H4 (cell line): ENCODE data around the gene INF2. TPM values are rescaled to one million over a fixed set of nuclear protein-coding genes. Genes with fewer than 3 reads are reported as not detected.
A peak's percentile ranks its signal among the peaks of the same experiment; 100 is the strongest.

ENCODE experiments used
- DNase-seq: peaks from one replicate; pipeline ENCODE4 v3.0.0-alpha.2; 2015; ENCODE audit warnings: low spot score
- total RNA-seq: library from RNA; depleted of rRNA; stranded (reverse); fragments of >200 nt; shearing (Covaris generic); gene quantifications from 2 replicates; pipeline ENCODE4 v1.2.3, GENCODE V29; 2014

Gene INF2
- total RNA-seq, 1 experiment from 2014 or later = 13.0 TPM

DNA sequence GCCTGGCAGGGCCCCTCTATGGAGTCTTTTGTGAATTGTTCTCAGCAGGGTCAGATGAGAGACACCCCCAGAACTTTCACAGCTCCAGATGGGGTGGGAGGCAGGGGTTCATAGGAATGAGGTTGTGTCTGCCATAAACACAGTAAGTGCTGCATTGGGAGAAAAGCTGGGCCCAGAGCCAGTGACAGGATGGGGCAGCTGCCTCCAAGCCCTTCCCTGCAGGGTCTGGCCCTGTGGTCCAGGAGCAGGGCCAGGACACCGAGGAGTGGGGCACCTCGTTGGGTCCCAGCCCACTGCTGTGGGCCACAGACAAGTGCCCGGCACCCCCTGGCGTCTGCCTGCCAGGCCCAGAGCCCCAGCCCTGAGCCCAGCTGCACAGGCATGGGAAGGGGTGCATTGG lies 13.3 kb downstream of the INF2 start:
- DNase-seq = no peak

DNA sequence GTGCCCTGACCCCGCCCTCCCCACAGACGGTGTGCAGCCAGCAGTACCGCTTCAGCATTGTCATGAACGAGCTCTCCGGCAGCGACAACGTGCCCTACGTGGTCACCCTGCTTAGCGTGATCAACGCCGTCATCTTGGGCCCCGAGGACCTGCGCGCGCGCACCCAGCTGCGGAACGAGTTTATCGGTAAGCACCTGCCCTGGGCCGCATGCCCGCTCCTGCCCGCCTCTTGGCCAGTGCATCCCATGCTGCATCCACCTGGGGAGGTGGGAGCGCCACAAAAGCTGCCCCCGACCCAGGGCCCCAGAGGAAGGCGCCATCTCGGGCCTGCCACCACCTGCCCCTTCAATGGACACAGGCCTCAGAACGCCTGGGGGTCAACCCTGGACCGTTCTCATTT lies 13.9 kb downstream of the INF2 start:
- no peak for DNase-seq

DNA sequence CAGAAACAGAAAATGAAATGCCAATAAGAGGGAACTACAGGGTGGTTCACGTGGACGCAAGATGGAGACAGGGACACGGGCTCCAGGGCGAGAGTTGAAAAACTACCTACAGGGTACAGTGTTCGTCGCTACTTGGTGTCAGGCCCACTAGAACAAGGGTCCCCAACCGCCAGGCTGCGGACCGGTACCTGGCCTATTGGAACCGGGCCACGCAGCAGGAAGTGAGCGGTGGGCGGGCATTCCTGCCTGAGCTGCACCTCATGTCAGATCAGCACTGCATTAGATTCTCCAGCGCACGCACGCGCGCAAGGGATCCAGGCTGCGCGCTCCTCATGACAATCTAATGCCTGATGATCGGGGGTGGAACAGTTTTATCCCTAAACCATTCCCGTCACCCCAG lies 14.8 kb downstream of the INF2 start:
- DNase-seq = no peak

DNA sequence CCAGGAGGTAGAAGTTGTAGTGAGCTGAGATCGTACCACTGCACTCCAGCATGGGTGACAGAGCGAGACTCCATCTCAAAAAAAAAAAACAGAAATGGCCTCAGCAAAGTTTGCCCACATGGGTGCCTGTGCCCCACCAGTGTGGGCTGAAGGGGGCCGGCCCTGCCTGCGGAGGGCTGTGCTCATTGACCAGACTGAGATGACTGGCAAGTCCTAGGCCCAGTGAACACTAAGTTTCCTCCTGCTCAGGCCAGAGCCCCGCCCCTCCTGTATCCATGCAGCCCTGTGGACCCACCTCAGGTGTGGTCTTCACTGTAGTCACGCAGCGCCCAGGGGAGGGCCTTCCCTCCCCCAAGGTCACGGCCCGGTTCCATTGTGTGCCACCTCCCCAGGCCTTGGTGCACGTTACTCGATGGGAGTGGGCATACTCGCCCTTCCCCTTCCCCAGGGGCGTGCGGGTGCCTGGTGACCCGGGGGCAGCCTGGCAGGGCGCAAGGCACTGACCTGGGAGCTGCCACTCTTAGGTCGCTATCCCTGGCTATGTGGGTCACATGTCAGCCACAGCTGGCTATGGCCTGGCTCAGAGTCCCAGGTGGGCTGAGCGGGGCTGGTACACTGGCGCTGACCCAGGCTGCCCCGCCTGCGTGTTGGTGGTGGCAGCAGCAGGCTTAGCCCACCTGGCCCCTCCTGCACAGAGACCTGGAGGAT lies 16.1 kb downstream of the INF2 start:
- no peak for DNase-seq

DNA sequence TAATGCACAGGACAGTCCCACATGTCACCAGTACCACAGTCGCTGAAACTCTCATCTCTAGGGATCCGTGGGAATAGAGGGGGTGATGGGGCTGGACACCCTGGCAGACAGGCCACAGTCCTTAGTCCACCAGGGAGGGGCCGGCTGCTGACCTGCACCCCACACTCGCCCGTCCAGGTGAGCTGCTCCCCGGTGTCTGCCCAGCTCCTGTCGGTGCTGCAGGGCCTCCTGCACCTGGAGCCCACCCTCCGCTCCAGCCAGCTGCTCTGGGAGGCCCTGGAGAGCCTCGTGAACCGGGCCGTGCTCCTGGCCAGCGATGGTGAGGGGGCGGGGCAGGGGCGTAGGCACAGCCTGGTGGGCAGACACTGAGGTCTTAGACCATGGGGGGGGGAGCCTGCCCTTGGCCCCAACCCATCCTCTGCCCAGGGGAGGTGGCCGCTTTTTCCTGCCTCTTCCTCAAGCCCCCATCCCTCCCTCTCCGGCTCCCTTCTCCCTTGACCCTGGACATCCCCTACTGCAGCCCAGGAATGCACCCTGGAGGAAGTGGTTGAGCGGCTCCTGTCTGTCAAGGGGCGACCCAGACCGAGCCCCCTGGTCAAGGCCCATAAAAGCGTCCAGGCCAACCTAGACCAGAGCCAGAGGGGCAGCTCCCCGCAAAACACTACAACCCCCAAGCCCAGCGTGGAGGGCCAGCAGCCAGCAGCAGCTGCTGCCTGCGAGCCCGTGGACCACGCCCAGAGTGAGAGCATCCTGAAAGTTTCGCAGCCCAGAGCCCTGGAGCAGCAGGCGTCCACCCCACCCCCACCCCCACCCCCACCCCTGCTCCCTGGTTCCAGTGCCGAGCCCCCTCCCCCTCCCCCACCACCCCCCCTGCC lies 17.6 kb downstream of the INF2 start:
- no peak for DNase-seq

DNA sequence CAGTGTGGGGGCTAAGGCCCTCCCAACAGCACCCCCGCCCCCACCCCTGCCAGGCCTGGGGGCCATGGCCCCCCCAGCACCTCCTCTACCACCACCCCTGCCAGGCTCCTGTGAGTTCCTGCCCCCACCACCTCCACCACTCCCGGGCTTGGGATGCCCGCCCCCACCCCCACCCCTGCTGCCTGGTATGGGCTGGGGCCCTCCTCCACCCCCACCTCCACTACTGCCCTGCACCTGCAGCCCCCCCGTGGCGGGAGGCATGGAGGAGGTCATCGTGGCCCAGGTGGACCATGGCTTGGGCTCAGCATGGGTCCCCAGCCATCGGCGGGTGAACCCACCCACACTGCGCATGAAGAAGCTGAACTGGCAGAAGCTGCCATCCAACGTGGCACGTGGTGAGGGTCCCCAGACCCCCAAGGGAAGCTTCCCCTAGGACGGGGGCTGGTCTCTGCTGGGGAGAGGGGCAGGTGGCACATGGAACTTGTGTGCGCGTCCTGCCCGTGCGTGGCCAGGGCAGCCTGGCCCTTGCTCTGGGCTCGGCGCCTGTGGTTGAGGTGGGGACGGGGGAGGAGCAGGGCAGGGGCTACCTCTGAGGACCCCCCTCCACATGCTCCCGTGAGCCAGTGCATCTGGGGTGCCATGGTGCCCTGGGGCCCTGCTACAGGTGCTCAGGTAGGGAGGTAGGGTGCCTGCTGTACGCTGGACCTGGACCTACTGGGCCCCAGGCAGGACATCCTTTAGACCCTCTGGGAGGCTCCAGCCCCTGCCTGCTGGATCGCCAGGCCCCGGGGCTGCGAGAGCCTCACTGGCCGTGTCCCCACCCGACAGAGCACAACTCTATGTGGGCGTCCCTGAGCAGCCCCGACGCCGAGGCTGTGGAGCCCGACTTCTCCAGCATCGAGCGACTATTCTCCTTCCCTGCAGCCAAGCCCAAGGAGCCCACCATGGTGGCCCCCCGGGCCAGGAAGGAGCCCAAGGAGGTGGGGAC lies 18.5 kb downstream of the INF2 start:
- DNase-seq = no peak

DNA sequence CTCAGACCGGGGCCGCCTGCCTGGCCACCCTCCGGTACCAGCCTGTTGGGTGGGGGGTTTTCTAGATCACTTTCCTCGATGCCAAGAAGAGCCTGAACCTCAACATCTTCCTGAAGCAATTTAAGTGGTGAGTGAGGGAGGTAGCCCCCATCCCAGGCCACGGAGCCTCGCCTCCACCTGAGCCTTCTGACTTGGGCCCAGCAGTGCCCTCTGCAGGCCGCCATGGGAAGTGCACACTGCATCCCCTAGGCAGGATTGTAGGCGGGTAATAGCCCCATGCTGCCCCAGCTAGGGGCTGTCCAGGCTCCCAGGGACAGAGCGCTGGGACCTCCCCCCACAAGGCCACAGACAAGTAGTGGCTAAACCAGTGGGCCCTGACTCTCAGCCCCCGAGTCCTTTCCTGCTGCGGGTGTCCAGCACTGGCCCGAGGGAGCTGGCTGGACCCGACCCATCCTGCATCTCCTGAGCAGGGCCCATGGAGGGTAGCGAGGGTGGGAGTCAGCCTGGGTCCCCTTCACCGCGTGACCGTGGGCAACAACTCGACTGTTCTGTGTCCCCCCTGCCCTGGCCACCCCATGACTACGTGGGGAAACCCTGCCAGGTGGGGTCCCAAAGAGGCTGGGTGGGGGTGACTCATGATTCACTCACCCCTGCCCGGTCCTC lies 19.3 kb downstream of the INF2 start:
- peak; percentile 53 for DNase-seq

DNA sequence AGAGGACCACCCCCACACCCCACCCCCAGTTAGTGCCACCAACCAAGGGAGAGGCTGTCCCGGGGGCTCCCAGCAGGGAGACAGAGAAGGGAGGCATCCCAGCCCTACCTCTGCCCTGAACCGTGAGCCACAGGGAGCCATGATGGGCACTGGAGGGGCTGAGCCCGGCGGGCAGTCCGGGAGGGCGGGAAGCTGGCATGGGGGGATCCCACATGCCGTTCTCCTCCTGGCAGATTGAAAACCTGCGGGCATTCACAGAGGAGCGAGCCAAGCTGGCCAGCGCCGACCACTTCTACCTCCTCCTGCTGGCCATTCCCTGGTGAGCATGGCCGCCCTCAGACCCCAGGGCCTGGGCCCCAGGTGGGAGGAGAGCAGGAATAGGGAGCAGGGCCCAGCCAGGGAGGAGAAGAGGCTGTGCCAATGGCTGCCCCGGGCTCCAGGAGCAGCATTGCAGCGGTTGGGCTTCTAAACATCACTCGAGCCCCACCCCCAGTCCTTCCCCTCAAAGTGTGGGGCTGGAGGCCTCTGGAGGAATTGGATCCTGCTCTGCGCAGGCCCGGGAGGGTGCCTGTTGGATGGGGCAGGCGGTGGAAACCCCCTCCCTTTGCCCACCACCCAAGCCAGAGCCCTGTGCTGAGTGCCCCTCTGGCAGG lies 20.1 kb downstream of the INF2 start:
- no peak for DNase-seq

DNA sequence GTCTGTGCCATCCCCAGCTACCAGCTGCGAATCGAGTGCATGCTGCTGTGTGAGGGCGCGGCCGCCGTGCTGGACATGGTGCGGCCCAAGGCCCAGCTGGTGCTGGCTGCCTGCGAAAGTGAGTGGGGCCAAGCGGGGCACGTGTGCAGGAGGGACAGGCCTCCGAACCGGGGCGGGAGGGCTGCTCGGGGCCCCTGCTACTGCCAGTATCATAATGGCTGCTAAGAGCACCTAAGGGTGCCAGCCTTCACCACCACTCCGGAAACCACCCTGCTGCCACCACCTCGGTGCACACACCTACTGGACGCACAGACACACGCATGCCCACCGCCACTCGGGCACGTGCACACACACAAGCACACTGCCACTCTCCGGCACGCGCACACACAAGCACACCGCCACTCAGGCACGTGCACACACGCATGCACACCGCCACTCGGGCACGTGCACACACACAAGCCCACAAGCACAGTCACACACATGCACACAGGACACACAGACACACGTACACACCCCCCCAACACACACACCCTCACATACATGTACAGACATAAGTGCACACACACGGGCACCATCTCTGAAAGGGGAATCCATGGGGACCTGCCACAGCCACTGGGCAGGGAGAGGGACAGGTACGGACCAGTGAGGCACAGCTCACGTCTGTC lies 20.8 kb downstream of the INF2 start:
- DNase-seq = no peak

DNA sequence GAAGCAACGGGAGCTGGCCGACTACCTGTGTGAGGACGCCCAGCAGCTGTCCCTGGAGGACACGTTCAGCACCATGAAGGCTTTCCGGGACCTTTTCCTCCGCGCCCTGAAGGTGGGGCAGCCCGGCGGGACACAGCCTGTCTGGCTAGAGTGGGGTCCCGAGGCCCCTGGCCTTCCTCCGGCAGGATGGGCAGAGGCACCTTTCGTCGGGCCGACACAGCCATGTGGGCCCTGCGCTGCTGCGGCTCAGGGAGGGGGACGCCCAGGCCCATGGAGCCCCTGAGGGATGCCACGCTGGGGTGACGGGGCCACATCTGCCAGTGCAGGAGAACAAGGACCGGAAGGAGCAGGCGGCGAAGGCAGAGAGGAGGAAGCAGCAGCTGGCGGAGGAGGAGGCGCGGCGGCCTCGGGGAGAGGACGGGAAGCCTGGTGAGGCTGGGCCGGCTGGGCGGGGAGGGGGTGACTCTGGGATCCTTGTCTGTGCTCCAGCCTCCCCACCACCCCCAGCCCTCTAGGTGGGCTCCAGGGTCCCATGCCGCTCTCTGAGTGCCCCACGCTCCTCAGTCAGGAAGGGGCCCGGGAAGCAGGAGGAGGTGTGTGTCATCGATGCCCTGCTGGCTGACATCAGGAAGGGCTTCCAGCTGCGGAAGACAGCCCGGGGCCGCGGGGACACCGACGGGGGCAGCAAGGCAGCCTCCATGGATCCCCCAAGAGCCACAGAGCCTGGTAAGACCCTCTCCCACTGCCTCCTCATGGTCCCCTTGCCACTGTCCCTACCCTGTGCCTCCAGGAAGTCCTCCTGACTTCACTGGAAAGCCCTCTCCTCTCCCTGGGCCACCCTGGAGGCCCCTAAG lies 23.7 kb downstream of the INF2 start:
- DNase-seq = no peak

DNA sequence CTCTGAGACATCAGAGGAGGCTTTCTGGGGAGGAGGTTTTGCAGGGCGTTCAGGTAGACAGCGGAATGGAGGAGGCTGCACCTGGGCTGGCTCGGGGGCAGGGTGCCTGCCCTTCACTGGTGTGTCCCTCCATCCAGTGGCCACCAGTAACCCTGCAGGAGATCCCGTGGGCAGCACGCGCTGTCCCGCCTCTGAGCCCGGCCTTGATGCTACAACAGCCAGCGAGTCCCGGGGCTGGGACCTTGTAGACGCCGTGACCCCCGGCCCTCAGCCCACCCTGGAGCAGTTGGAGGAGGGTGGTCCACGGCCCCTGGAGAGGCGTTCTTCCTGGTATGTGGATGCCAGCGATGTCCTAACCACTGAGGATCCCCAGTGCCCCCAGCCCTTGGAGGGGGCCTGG lies 24.6 kb downstream of the INF2 start:
- no peak for DNase-seq

DNA sequence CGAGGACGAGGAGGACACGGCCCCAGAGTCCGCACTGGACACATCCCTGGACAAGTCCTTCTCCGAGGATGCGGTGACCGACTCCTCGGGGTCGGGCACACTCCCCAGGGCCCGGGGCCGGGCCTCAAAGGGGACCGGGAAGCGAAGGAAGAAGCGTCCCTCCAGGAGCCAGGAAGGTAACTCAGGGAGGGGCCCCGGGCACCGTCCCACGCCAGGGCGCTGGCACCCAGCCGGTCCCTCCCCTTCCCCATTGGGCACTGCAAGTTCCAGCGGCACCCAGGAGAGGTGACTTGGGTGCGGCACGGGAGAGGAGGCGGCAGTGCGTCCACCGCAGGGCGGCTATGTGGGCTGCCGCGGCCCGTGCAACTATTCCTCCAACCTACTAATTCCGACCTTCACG lies 25.3 kb downstream of the INF2 start:
- no peak for DNase-seq

DNA sequence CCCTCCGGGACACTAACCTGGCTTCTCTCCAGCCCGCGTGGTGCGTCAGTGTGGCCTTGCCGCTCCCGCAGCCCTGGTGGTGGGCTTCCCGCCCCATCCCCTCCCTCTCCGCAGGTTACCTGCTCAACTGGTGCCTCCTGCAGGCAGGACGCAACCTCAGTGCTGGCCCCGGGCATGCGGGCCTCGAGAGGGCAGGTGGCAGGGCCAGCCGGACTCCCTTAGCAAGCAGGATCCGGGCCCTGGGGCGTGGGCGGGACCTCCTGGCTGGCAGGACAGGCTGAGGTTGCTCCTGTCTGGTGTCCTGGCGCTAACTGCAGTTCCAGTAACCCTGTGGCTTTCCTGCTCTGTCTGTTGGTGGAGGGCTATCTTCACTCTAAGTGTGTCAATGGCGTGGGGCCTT lies 26.0 kb downstream of the INF2 start:
- DNase-seq = no peak

DNA sequence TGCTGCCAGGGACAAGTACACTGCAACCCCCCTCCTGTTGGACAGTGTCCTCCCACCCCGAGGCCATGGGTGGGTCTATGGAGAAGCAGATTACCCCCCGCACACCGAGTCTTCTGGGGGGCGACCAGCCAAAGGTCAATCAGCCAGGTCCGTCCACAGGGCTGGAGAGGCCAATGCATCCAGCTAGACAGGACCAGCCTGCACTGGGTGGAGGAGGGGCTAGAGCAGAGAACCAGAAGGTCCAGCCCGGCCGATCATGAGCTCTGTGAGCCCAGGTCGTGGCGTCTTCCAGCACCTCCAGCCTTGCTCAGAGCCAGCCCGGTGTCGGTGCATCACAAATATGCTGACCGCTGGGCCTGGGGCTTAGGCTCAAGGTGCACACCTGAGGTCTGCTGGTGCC lies 26.5 kb downstream of the INF2 start:
- DNase-seq = no peak

DNA sequence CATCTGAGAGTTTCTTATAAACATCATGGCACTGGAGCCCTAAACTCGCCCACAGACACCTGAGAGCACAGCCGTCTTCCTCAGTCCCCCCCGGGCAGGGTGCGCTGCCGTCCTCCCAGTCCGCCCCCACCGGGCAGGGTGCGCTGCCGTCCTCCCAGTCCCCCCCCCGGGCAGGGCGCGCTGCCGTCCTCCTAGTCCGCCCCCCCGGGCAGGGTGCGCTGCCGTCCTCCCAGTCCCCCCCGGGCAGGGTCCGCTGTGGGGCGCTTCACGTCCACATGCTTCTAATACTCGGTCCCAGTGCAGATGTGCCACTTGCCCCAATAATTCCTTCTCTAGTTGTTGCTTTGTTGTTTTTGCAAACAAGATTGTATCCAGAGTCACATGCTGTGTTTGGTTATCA lies 27.7 kb downstream of the INF2 start:
- DNase-seq = no peak

DNA sequence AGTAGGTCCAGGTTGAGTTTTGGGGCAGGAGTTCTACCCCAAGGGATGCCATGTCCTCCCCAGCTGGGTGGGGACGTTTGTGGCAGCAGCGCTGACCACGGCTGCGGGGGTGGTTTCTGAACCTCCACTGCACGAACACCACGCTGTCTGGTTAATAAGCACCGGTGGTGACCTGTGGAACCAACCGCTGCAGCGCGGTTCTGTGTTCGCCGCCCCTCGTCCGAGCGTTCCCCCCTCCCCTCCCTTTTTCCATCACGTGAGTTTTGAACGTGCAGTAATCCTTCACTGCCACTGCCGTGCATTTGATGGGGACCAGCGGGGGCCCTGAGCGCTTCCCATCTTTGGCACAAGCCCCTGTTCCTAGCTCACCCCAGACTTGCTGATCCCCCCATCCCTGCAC lies 28.2 kb downstream of the INF2 start:
- no peak for DNase-seq

DNA sequence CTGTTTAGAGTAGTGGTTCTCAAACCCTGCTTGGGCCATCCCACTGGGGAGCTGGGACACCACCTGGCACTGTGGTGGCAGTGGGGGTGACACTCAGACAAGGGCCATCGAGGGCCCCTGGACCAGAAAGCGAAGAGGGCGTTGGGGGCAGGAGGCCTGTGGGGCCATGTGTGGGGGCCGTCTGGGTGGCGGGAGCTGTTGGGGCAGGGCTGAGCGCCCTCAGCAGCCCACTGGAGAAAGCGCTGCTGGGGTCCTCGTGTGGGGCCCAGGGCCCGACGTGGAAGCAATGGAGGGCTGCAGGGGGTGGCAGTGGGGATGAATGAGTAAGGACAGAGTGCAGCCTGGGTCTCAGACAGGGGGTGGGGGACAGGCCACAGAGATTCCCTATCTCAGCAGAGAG lies 28.7 kb downstream of the INF2 start:
- no peak for DNase-seq

DNA sequence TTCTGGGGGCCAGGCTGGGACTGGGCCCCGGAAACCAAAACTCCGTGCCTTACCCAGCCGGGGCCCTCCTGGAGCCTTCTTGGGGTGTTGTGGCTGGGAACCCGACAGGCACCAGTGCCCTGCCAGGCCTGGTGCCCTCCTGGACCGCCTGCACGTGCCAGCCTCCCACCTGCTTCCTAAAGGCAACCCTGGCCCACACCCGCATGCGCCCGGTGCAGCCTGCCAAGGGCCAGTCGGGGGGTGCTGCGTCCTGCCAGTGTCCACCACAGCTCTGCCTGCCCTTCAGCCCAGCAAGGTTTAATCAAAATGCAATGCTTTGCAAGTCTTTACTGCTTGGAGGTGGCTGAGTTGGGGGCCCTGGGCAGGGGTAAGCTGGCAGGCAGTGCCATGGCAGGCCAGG lies 29.5 kb downstream of the INF2 start:
- DNase-seq = no peak

DNA sequence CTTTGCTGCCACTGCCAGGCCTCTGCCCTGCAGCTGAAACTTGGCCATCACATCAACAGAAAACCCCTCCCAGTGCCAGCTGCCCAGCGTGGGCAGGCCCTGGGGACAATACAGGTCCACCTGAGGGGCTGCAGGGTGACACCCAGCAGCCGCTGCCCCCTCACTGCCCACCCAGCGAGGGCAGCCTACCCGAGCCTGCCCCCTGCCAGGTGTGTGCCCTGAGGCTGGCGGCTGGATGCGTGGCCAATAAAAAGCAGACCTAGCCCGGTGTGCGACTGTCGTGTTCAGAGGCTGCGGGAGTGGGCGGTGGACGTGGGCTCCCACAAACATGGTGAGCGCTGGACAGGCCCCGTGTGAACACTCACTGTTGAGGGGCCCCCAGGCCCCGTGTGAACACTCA lies 29.9 kb downstream of the INF2 start:
- DNase-seq = no peak
